ENCODE results near the gene SNAPC4. TPM values are rescaled to one million over a fixed set of nuclear protein-coding genes. Genes with fewer than 3 reads are reported as not detected.

Gene SNAPC4
- total RNA-seq, 4 donors from 2014 or later = 2.4 to 10.4 (median 3.7) TPM

GRCh38 chr9:136437430-136437829 lies 37.5 kb upstream of the SNAPC4 start:
- TF ChIP-seq, protein P1, sequence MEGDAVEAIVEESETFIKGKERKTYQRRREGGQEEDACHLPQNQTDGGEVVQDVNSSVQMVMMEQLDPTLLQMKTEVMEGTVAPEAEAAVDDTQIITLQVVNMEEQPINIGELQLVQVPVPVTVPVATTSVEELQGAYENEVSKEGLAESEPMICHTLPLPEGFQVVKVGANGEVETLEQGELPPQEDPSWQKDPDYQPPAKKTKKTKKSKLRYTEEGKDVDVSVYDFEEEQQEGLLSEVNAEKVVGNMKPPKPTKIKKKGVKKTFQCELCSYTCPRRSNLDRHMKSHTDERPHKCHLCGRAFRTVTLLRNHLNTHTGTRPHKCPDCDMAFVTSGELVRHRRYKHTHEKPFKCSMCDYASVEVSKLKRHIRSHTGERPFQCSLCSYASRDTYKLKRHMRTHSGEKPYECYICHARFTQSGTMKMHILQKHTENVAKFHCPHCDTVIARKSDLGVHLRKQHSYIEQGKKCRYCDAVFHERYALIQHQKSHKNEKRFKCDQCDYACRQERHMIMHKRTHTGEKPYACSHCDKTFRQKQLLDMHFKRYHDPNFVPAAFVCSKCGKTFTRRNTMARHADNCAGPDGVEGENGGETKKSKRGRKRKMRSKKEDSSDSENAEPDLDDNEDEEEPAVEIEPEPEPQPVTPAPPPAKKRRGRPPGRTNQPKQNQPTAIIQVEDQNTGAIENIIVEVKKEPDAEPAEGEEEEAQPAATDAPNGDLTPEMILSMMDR (IDR thresholded peaks at IDR 0.05; ENCODE audit: low read depth) = no peak

DNA sequence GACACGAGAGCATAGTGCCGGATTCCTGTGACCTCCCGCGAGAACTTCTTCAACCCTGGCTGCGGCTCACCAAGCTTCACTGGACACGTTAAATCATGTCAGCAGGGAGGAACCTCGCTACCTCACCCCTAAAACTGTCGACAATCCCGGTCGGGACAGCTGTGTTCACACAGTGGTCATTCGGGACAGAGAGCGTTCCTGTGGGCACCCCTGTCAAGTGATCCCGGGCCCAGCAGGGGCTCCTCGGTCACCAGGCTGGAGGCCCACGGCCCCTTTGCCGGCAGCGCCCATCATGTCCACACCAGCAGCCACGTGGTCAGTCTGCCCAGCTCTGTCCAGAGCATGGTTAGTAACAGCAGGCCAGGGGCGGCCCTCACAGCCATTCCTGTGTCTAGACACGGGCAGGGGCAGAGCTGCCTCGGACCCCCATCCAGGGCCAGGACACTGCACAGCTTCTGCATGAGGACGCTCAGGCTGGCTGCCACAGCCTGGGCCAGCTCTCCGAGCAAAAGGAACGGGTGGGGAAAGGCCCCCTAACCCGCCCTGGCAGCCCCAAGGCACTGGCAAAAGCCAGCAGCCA lies 36.2 kb upstream of the SNAPC4 start:
- TF ChIP-seq, protein P1 (IDR thresholded peaks at IDR 0.05; ENCODE audit: low read depth) = no peak

- TF ChIP-seq, protein P1 (IDR thresholded peaks at IDR 0.05; ENCODE audit: low read depth) = no peak
Measured at GRCh38 chr9:136434580-136435169, 34.7 kb upstream of the SNAPC4 start.

DNA sequence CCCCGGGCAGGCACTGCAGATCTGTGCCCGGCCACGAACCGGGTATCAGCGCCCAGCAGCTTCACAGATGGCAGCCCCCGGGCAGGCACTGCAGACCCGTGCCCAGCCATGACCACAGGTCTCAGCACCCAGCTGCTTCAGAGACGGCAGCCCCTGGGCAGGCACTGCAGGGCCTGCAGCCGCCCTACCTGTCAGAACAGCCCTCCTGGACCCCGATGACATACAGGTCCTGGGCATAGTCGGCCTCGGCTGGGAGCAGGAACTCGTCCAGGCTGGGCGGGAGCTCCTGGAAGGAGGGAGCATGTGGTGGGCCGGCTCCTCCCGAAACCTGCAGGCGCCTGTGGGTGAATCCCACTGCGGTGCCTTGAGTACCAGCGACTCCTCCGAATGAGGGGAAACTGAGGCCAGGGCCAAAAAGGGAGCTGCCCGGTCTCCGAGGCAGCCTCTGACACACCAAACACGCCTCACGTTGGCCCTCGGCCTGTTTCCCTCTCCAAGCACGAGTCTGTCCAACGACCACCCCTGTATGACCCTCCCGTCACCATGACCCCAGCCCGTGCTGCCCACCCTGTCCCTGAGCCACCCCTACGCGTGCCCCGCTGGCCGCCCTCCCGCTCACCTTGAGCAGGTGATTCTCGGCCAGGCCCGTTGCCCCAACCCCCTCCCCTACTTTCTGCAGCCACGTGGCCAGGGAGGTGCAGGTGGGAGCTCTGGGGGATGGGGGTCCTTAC lies 34.0 kb upstream of the SNAPC4 start:
- TF ChIP-seq, protein P1 (IDR thresholded peaks at IDR 0.05; ENCODE audit: low read depth) = no peak

- TF ChIP-seq, protein P1 (IDR thresholded peaks at IDR 0.05; ENCODE audit: low read depth) = no peak
Measured at GRCh38 chr9:136433043-136433715, 33.2 kb upstream of the SNAPC4 start.

DNA sequence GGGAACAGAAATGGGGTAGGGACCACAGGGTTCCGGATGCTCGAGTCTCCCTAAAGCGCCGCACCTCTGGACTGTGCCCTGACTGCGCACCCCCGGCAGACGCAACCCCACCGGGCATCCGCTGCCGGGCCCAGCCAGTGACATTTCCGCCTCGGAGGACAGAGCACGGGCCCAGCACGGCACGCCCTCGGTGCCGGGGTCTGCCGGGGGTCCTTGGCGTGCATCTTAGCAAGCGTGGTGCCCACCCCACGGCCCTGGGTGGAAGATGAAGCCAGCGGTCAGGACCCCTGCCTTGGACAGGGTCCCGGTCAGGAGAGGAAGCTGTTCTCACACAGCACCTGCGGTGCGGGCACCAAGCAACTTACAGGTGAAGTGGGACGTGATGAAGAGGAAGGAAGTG lies 32.6 kb upstream of the SNAPC4 start:
- TF ChIP-seq, protein P1 (IDR thresholded peaks at IDR 0.05; ENCODE audit: low read depth) = no peak

Measured in subcutaneous adipose tissue (tissue), 4 donors.